Brain microvascular endothelial cell (primary cell): ENCODE data around the gene COL6A2.

Experiments
- DNase-seq: peaks from one replicate; pipeline ENCODE4 v3.0.0-alpha.2; 2020
- H3K27ac ChIP-seq: fragments of 250-450 bp; sonication (Bioruptor Pico); 2 replicates; pipeline ENCODE4 v1.5.1; 2020; ENCODE audit warnings: mild to moderate bottlenecking, moderate library complexity
- H3K27me3 ChIP-seq: fragments of 250-450 bp; sonication (Bioruptor Pico); replicated peaks from 2 replicates; pipeline ENCODE4 v1.5.1; 2020; ENCODE audit warnings: mild to moderate bottlenecking
- H3K36me3 ChIP-seq: fragments of 250-450 bp; sonication (Bioruptor Pico); replicated peaks from 2 replicates; pipeline ENCODE4 v1.5.1; 2020; ENCODE audit warnings: mild to moderate bottlenecking
- H3K4me3 ChIP-seq: 2 replicates; pipeline ENCODE4 v1.5.1; 2011; ENCODE audit warnings: low read depth, mild to moderate bottlenecking, control low read depth, low read length, moderate library complexity
- in situ Hi-C: cut with HindIII; loops from 2 replicates; pipeline ENCODE4 v1.10.0; 2017; ENCODE audit warnings: low sequenced_read_pairs, low pct_ligation_motif_present
- TF ChIP-seq, protein P1 (sequence below): IDR thresholded peaks from 2 replicates; pipeline ENCODE4 v1.5.1; 2011; ENCODE audit warnings: low read depth, mild to moderate bottlenecking, moderate library complexity, low read length, control low read depth, inconsistent platforms; ENCODE audit errors: missing control alignments

COL6A2 gene

DNA sequence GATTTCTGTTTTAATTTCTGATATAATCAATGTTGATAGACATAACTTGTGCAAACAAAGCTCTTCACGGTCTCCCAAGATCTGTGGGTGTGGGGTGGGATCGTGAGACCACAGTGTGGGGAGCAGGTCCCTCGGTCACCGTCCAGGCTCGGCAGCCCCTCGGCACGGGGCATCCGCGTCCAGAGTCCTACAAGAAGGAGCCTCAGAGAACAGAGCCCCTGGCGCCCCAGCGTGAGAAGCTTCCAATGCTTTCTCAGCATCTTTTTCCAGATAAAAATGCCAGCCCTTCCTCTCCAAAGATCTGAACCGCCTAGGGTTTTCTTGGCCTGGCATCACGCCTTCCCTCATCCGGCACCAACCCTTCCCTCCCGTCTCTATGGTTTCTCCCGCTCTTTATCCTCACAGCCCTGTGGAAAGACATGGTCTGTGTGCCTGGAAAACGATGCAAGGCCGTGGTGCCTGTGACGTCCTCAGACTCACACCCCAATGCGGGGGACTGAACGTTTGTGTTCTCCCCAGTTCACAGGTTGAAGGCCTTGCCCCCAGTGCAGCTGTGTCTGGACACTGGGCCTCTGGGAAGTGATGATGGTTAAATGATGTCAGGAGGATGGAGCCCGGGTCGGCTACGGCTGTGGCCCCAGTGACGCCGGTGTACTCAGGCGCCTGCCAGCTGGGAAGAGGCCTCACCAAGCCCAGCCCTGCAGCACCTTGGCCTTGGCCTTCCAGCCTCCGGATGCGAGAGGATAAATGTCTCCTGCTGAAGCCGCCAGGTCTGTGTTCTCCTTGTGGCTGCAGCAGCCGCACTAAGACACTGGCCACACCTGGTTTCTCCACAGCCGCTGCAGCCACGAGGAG lies 45.9 kb upstream of the COL6A2 start:
- Histone ChIP-seq H3K27me3 (no peaks in the 10 kb centered on the region), H3K36me3 (no peaks in the 10 kb centered on the region), H3K4me3 (no peak overlapping the region), H3K27ac (no peak overlapping the region)
- DNase-seq: no peak
- TF ChIP-seq, protein P1, sequence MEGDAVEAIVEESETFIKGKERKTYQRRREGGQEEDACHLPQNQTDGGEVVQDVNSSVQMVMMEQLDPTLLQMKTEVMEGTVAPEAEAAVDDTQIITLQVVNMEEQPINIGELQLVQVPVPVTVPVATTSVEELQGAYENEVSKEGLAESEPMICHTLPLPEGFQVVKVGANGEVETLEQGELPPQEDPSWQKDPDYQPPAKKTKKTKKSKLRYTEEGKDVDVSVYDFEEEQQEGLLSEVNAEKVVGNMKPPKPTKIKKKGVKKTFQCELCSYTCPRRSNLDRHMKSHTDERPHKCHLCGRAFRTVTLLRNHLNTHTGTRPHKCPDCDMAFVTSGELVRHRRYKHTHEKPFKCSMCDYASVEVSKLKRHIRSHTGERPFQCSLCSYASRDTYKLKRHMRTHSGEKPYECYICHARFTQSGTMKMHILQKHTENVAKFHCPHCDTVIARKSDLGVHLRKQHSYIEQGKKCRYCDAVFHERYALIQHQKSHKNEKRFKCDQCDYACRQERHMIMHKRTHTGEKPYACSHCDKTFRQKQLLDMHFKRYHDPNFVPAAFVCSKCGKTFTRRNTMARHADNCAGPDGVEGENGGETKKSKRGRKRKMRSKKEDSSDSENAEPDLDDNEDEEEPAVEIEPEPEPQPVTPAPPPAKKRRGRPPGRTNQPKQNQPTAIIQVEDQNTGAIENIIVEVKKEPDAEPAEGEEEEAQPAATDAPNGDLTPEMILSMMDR: no peak
- in situ Hi-C loops: no loop called here

DNA sequence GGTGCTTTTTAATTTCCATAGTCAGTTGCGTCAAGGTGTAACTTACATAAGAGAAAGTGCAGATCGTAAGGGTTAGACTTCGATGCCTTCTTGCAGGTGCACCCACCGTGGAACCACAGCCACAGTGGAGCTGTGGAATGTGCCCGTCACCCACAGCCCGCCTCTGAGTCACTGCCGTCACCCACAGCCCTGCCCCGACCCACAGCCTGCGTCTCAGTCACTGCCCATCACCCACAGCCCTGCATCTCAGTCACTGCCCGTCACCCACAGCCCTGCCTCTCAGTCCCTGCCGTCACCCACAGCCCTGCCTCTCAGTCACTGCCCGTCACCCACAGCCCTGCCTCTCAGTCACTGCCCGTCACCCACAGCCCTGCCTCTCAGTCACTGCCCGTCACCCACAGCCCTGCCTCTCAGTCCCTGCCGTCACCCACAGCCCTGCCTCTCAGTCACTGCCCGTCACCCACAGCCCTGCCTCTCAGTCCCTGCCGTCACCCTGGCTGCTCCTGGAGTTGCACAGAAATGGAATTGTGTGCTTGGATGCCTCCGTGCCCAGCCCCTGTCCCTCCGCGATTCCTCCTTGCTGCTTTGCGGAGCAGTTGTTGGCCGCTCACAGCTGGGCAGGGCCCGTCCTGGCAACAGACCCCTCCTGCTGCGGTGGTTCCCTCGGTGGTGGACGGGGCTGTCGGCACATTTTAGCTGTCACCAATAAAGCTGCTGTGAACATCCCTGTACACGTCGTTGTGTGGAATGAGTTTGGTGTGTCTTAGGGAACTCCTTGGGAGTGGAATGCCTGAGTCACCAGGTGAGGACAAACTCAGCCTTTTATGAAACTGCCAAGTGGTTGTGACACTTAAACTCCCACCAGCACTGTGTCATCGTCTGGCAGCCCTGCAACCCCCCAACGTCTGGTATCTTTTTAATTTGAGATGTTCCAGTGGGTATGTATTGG lies 44.9 kb upstream of the COL6A2 start:
- DNase-seq: peak; percentile 75
- no peaks in the 10 kb centered on the region for H3K36me3 ChIP-seq
- H3K27ac ChIP-seq: peak overlapping the region; percentile 33
- H3K27me3 ChIP-seq: no peaks in the 10 kb centered on the region
- TF ChIP-seq, protein P1: no peak
- in situ Hi-C loops: no loop called here
- peak overlapping the region; percentile 36 for H3K4me3 ChIP-seq

DNA sequence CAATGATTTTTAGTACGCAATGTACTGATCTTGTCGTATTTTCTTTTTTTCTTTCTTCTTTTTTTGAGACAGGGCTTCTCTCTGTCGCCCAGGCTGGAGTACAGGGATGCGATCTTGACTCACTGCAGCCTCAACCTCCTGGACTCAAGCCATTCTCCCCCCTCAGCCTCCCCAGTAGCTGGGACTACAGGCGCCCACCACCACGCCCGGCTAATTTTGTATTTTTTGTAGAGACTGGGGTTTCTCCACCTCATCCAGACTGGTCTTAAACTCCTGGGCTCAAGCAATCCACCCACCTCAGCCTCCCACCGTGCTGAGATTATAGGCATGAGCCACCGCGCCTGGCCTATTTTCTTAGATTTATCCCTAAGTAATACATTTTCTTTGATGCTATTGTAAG lies 43.9 kb upstream of the COL6A2 start:
- H3K27me3 ChIP-seq: no peaks in the 10 kb centered on the region
- H3K36me3 ChIP-seq: no peaks in the 10 kb centered on the region
- in situ Hi-C loops: no loop called here
- H3K27ac ChIP-seq: peak overlapping the region; percentile 21
- H3K4me3 ChIP-seq: no peak overlapping the region
- DNase-seq: no peak
- TF ChIP-seq, protein P1: no peak

DNA sequence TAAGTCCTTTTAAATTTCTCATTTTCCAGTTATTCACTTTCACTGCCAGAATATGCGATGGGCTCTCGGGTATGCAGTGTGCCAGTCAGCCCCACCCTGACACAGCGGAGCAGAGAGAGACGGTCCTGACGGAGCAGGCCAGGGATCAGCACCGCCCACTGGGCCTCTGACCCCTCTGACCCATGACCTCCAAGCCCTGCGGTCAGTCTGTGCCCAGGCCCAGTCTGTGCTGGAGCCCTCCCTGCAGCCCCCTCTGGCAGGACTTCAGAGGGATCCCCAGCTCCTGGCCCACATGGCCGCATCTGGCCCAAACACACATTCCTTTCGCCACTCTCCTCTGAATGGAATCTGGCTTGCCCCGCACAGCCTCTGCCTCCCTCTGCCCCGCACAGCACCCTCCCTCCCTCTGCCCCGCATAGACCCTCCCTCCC lies 43.4 kb upstream of the COL6A2 start:
- peak overlapping the region; percentile 21 for H3K27ac ChIP-seq
- TF ChIP-seq, protein P1: no peak

DNA sequence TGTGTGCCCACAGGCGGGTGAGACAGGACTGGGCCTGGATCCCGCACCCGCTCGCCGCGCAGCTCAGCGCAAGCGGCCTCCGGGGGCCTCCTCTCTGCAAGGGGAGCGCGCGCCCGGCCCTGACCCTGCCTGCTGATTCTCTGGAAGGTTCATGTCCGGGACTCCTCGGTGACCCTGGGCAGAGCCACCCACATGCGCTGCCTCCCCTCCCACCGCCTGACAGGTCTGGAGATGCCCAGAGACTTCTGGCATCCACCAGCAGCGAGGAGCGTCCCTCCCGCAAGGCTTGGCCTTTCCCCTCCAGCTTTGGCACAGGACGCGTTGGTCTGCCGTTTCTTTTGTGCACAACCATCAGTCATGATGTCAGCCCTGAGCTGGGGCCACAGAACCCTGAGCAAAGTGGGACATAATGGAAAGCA lies 42.0 kb upstream of the COL6A2 start:
- H3K27ac ChIP-seq: peak overlapping the region; percentile 74
- no peak overlapping the region for H3K4me3 ChIP-seq
- no peaks in the 10 kb centered on the region for H3K36me3 ChIP-seq
- in situ Hi-C loops: no loop called here
- TF ChIP-seq, protein P1: no peak
- H3K27me3 ChIP-seq: no peaks in the 10 kb centered on the region
- no peak for DNase-seq

More for the DNA sequence above, 43.4 kb upstream of the COL6A2 start:
- in situ Hi-C loops: no loop called here
- Histone ChIP-seq H3K4me3 (no peak overlapping the region), H3K36me3 (no peaks in the 10 kb centered on the region), H3K27me3 (no peaks in the 10 kb centered on the region)
- no peak for DNase-seq
